ENCODE results near the gene LOC101059915.
"Not testable (repeated sequence)": the region's sequence is repeated elsewhere in the genome, so short reads cannot be mapped to it uniquely, and the experiment has no call there.

LOC101059915 gene

DNA sequence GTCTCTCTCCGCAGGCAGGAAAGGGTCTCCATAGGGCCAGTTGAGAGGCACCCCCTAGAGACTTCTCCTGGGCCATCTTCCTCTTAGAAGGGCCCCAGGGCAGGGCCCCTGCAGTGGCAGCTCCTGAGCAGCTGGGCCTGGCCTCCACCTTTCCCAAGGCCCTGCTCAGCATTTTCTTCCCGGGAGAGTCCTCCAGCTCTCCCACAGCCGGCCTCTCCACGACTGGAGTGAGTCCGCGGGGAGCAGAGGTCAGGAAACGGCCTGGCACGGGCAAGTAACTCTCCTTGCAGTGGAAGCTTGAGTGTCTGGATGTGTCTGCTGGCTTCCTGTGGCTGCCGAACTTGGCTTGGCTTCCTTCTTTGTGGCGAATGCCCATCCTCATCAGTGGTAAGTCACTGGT, 1.6 kb upstream of the LOC101059915 start:
- no peak for FAIRE-seq
- TF ChIP-seq POLR2A (IDR thresholded peaks at IDR 0.05; ENCODE audit: low read depth, low read length) (no peak), POLR2AphosphoS5 (IDR thresholded peaks at IDR 0.05; ENCODE audit: low read depth, low read length) (no peak), TAF1 (IDR thresholded peaks at IDR 0.05; ENCODE audit: borderline replicate concordance, low read depth, low read length) (no peak)
- DNase-seq (ENCODE audit: insufficient read length) = no peak

DNA sequence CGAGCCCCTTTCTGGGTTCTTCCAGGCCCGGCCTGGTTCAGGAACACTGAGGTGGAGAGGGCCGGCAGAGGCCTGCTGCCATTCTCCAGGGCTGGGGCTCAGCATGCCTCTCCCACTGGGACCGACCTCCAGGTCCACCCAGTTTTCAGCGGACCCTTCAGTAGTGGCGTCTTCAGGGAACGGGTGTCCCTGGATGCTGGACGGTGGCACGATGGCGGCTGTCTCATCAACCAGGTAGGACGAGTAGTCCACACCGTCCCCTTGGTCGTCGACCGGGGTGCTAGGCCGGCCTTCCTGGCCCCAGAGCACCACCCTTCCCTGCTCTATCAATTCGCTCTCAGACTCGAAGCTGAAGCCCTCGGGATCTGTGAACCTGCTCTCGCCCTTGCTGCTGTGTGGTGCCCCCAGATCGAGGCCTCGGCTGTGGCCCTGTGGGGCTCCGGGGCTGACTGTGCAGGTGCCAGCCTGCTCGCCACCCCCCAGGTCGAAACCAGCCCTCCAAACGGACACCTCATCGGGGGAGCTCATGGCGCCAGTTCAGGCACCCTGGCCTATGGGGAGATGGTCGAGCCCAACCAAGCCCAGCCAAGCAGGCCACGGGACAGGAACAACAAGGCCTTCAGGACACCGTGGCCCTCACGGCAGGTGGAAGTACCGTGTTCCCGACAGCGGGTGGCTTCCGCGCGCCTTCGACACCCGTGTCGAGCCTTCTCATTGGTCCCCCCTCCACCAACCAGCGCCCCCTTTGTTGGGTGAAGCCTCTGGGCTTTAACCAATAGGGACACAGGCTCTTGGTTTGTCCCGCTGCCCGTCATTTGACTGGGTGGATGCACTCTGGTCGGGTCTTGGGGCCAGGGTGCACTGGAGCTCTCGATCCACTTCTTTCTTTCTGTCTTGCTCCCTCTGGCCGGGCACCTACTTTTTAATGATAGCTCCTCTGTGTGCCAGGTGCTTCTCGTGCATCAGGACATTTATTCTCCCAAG, 814 bp upstream of the LOC101059915 start:
- DNase-seq (ENCODE audit: insufficient read length) (no peak), FAIRE-seq (no peak)
- TF ChIP-seq TAF1 (IDR thresholded peaks at IDR 0.05; ENCODE audit: borderline replicate concordance, low read depth, low read length) = no peak
- no peak for TF ChIP-seq POLR2A (IDR thresholded peaks at IDR 0.05; ENCODE audit: low read depth, low read length)
- no peak for TF ChIP-seq POLR2AphosphoS5 (IDR thresholded peaks at IDR 0.05; ENCODE audit: low read depth, low read length)

DNA sequence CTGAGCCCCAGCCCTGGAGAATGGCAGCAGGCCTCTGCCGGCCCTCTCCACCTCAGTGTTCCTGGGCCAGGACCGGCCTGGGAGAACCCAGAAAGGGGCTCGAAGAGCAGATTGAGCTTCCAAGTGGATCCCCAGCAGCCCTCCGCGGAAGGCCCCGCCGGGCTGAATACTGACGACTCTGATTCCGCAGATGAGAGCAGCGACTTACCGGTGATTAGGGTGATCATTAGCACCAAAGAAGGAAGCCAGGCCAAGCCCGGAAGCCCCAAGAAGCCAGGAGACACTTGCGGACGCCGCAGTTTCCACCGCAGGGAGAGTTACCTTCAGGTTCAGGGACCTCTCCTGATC, 876 bp downstream of the LOC101059915 start:
- FAIRE-seq (no peak), DNase-seq (ENCODE audit: insufficient read length) (no peak)
- TF ChIP-seq POLR2A (IDR thresholded peaks at IDR 0.05; ENCODE audit: low read depth, low read length) (no peak), TAF1 (IDR thresholded peaks at IDR 0.05; ENCODE audit: borderline replicate concordance, low read depth, low read length) (no peak), POLR2AphosphoS5 (IDR thresholded peaks at IDR 0.05; ENCODE audit: low read depth, low read length) (no peak)

DNA sequence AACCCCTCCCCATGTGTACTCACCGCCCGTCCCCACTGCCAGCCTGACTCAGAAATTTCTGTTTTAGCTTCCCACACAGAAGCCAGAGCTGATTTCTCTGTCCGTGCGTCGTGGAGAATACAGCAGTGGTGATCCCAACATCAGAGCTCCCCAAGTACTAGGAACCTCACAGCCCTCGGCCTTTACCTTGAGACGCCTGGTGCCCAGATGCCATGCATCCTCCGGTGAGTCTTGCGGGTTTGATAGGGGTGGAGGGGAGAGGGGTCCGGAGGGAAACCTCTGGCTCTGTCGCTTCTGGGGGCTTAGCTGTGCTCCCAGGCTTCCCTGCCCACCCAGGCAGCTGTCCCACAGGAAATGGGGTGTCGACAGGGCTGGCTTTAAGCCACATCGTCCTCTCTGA, 2.1 kb downstream of the LOC101059915 start:
- TF ChIP-seq POLR2A (IDR thresholded peaks at IDR 0.05; ENCODE audit: low read depth, low read length) = no peak
- no peak for TF ChIP-seq POLR2AphosphoS5 (IDR thresholded peaks at IDR 0.05; ENCODE audit: low read depth, low read length)
- TF ChIP-seq TAF1 (IDR thresholded peaks at IDR 0.05; ENCODE audit: borderline replicate concordance, low read depth, low read length) = no peak
- DNase-seq (ENCODE audit: insufficient read length) = no peak
- FAIRE-seq = no peak

DNA sequence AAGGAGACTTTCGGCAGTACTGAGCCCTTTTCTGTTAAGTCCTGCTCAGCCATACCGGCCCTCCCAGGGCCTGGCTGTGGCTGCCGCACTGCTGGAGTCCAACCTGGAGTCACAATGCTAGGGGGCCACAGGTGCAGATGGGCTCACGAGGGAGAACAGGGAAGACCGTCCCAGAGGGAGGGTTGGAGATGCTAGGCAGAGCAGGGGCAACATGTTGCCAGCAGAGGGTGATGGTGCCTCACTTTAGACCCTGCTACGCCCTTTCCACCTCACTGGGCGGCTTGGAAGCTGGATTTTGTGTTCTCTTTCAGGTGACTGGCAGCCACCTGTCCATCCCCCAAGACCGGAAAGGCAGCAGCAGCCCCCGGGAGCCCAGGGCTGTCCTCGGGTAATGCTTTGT, 2.6 kb downstream of the LOC101059915 start:
- FAIRE-seq = peak; percentile 63
- not testable (repeated sequence) for DNase-seq (ENCODE audit: insufficient read length)

DNA sequence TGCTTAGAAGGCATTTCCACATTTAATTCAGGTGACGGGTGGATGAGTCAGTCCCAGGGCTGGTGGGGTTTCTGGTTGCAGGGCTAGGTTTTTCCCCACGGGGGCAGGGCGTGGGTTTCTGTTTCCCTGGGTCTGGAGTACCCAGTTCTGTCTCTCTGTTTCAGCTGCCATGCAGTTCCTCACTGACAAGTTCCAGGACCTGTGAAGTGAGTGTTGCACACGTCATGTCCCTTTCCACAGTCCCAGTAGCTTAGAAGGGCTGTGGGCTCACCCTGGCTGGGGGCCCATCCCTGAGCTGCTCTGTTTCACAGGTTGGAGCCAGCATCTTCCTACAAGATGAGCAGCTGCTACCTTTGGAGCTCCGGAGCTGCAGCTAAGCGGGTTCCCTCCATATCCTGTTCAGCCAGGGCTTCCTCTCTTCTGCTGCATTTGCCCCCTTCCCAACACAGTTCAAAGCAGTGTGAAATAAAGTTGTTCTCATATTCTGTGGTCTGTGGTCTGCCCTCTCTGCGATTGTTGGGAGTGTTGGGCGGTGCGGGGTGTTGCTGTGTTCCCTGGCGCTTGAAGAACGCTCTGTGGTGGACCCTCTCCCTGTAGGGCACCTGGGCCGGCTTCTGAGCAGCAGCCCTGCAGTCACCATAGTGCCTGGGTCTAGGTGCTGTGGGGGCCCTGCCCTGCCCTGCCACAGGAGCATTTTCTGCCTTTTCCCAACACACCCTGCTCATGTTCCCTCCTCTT, 3.9 kb downstream of the LOC101059915 start:
- no peak for TF ChIP-seq POLR2A (IDR thresholded peaks at IDR 0.05; ENCODE audit: low read depth, low read length)
- no peak for TF ChIP-seq TAF1 (IDR thresholded peaks at IDR 0.05; ENCODE audit: borderline replicate concordance, low read depth, low read length)
- no peak for TF ChIP-seq POLR2AphosphoS5 (IDR thresholded peaks at IDR 0.05; ENCODE audit: low read depth, low read length)
- FAIRE-seq = no peak

DNA sequence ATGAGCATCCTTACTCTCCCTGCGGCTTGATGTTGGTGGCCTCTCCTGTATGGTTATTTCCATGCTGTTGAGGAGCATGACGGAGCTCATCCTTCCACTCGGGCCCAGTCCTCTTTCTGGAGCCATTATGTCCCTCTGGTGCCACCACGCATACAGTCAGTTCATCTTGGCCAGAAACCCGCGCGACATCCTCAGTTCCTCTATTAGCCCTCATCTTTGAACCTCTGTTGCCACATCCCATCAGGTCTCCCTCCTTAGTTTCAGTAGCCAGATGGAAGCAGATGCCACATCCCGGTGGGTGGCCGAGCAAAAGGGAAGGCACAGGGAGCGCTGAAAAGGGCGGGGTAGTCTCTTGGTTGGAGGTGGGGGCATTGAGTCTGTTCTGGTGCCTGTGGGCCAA, 4.6 kb downstream of the LOC101059915 start:
- no peak for FAIRE-seq
- no peak for DNase-seq (ENCODE audit: insufficient read length)
- TF ChIP-seq POLR2A (IDR thresholded peaks at IDR 0.05; ENCODE audit: low read depth, low read length) = no peak

More for the DNA sequence above, 3.9 kb downstream of the LOC101059915 start:
- DNase-seq (ENCODE audit: insufficient read length) = no peak

DNA sequence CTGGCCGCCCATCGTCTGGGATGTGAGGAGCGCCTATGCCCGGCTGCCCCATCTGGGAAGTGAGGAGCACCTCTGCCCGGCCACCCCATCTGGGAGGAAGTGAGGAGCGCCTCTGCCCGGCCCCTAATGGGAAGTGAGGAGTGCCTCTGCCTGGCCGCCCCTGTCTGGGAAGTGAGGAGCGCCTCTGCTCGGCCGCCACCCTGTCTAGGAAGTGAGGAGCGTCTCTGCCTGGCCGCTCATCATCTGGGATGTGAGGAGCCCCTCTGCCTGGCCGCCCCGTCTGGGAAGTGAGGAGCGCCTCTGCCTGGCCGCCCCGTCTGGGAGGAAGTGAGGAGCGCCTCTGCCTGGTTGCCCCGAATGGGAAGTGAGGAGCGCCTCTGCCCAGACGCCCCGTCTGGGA, 8.3 kb downstream of the LOC101059915 start:
- not testable (repeated sequence) for FAIRE-seq; DNase-seq (ENCODE audit: insufficient read length)

DNA sequence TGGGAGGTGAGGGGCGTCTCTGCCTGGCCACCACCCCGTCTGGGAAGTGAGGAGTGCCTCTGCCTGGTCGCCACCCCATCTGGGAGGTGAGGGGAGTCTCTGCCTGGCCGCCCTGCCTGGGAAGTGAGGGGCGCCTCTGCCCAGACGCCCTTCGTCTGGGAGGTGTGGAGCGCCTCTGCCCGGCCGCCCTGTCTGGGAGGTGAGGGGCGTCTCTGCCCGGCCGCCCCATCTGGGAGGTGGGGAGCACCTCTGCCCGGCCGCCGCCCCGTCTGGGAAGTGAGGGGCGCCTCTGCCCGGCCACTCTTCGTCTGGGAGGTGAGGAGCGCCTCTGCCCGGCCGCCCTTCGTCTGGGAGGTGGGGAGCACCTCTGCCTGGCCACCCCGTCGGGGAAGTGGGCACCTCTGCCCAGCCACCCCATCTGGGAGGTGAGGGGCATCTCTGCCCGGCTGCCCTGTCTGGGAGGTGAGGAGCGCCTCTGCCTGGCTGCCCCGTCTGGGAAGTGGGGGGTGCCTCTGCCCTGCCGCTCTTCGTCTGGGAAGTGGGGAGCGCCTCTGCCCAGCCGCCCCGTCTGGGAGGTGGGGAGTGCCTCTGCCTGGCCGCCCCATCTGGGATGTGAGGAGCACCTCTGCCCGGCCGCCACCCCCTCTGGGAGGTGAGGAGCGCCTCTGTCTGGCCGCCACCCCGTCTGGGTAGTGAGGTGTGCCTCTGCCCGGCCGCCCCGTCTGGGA, 8.9 kb downstream of the LOC101059915 start:
- FAIRE-seq; DNase-seq (ENCODE audit: insufficient read length): not testable (repeated sequence)

DNA sequence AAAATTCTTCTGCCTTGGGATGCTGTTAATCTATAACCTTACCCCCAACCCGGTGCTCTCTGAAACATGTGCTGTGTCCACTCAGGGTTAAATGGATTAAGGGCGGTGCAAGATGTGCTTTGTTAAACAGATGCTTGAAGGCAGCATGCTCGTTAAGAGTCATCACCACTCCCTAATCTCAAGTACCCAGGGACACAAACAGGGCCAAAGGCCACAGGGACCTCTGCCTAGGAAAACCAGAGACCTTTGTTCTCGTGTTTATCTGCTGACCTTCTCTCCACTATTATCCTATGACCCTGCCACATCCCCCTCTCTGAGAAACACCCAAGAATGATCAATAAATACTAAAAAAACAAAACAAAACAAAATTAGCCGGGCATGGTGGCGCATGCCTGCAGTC, 9.8 kb downstream of the LOC101059915 start:
- not testable (repeated sequence) for FAIRE-seq; DNase-seq (ENCODE audit: insufficient read length)

DNA sequence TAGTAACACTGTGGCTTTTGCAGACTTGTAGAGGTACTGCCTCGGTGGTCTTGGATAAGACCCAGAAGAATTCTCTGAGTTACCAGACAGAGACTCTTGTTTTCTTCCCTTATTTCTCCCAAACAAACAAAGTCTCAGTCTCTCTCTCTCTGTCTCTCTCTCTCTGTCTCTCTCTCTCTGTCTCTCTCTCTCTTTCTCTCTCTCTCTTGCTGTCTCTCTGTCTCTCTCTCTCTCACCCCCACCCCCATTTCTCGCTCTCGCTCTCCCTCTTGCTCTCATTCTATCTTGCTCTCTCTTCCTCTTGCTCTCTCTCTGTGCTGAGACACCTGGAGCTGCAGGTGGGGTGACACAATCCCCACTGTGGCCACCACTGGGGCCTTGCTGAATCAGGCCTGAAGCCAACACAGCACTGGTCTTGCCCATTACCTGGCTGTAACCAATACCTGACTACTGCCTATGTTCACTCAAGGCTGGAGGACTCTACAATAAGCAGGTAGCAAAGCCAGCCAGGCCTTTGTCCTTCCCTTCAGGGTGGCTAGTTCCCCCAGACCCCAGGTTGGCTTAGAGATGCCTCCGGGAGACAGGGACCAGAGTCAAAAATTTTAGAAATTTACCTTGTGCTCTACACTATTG, 12.3 kb downstream of the LOC101059915 start:
- no peak for FAIRE-seq
- TF ChIP-seq POLR2A (IDR thresholded peaks at IDR 0.05; ENCODE audit: low read depth, low read length) = no peak
- no peak for TF ChIP-seq TAF1 (IDR thresholded peaks at IDR 0.05; ENCODE audit: borderline replicate concordance, low read depth, low read length)
- no peak for TF ChIP-seq POLR2AphosphoS5 (IDR thresholded peaks at IDR 0.05; ENCODE audit: low read depth, low read length)

DNA sequence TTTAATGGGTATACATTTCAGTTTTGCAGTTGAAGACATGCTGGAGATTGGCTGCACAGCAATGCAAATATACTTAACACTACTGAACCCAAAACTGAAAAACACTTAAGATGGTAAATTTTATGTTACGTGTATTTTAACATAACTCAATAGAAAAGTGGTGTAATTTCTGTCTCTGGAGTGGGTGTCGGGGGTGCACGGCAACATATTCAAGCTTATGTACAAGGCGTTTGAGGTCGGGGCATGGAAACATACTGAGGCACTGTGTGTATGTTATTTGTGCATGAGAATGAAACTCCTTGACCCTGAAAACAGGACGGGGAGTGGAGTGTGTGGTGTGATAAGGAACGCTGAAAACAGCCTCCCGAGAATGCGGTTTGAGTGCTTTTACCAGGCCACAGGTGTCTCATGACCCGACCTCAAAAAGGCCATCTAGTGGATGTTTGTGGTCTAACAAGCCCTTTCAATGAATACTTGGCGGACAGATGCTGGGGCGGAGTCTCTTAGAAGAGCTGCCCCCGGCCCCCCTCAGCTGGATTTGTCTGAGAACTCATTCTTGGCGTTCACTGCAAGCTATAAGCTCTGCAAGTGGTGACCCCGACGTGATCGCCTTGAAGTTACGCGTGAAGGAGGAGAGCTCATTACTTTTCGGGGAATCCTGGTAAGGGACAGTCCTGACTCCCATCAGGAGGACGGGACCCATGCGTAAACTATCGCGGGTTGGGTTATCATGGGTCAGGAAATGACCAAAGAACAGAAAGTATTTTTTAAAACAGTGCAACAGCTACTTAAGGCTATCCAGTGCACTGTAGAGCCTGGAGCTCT, 29.5 kb downstream of the LOC101059915 start:
- DNase-seq (ENCODE audit: insufficient read length); FAIRE-seq: not testable (repeated sequence)

More for the DNA sequence above, 12.3 kb downstream of the LOC101059915 start:
- DNase-seq (ENCODE audit: insufficient read length) = no peak

DNA sequence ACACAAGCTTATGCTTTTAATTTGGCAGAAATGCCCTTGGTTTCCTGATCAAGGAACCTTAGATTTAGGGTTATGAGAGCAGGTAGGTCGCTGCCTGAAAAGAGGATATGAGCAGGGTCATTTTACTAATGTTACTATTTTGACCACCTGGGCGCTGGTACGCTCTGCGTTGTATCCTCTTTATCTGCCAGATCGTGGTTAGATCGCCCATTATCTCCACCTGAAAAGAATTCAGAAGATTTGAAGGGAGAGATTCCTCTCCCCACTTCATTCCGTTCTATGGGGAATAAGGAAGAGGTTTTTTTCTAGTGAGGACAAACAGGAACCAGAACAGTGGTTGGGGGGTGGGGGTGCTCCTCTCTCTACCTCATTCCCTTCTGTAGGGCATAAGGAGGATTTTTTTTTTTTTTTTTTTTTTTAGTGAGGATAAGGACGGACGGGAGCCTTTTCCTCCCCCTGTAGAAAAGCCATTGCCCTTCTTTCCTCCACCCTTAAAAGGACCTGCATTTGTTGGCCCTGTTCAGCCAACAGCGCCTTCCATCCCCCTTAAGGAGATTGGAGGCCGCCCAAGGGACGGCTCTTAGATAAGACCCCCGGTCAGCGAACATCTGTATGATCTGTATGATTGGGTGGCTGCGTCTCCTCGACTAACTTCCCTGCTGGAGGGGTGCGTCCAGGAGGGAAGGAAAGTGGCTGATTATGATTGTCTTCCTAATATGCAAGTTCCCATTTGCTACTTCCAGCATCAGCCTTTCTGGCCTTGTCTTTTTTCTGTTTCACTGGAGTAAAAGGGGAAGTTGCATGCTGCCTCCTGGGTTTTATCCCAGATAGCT, 30.3 kb downstream of the LOC101059915 start:
- FAIRE-seq; DNase-seq (ENCODE audit: insufficient read length): not testable (repeated sequence)

DNA sequence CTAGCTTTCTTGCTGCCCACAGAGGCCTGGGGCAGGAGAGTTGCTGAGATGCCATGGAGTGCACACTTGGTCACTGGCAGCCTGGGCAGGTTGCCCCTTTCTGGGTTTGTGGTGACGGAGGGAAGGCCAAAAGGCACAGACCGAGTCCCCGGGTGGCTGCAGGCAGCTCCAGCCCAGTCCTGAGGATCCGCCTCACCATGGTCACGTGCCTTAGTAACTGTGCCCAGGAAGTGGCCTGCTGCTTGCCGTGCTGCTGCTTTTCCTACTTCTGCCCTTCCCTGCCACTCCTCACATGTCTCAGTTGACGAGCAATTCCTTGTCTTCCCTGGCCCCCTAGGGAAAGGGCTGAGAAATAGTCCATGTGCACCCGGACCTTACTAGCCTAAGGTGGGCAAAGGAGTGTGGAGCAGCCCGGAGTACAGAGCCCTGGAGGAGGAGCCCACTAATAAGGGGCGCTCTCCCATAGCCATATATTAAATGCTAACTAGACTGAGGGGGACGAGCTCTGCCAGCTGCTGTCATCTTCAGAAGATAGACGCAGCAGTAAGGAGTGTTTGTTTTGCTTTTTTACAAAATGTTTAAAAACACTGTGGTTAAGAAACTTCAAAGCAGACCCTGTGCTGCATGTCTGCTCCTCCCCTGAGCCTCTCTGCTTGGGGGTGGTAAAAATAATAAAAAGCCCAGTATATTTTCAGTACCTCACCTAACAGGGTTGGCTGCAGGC, 31.1 kb downstream of the LOC101059915 start:
- not testable (repeated sequence) for DNase-seq (ENCODE audit: insufficient read length); FAIRE-seq

DNA sequence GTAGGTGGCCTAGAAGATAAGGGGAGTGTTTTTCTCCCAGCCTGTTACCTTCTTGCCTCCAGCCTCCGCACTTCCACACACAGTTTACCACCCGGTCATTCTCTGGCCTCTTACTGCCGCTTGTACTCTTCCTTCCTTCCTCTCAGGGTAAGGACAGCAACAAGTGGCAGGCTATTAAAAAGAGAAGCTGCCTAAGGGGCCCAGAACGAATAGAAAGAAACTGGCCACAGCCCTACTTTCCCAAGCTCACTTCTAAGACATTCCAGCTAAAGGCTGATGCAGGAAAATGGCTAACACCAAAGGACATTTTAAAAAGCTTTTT, 31.6 kb downstream of the LOC101059915 start:
- DNase-seq (ENCODE audit: insufficient read length); FAIRE-seq: not testable (repeated sequence)
